GM12878 (cell line): ENCODE measurements around the gene VIL1. TPM values are rescaled to one million over a fixed set of nuclear protein-coding genes. Genes with fewer than 3 reads are reported as not detected.

ENCODE experiments used
- BHLHE40 ChIP-seq, 2 experiments: fragments of 450-650 bp in 1 of 2; IDR thresholded peaks; 2 replicates each; pipeline ENCODE4 v1.6.1; 2011 to 2017; ENCODE audit warnings: low read depth in 2 of 2, borderline replicate concordance in 1 of 2, improper control_type of control experiment in 1 of 2, low read length in 1 of 2, mild to moderate bottlenecking in 1 of 2
- CEBPB ChIP-seq, 2 experiments: fragments of 150-350 bp in 1 of 2; IDR thresholded peaks; 2 replicates each; pipeline ENCODE4 v1.6.1; 2012 to 2014; ENCODE audit warnings: low read depth in 2 of 2, low read length in 2 of 2, borderline replicate concordance in 1 of 2, inconsistent platforms in 1 of 2
- EGR1 ChIP-seq, 2 experiments: IDR thresholded peaks; 1 replicate in 1 of 2; 2 replicates in 1 of 2; pipeline ENCODE4 v1.6.1; 2011 to 2012; ENCODE audit warnings: low read depth in 2 of 2, low read length in 2 of 2, borderline replicate concordance in 1 of 2, mild to moderate bottlenecking in 1 of 2, moderate library complexity in 1 of 2
- EZH2 ChIP-seq: IDR thresholded peaks from 2 replicates; pipeline ENCODE4 v1.6.1; 2012; ENCODE audit warnings: low read depth, mild to moderate bottlenecking, control low read depth, inconsistent platforms, low read length, borderline replicate concordance; ENCODE audit not compliant: control insufficient read depth
- GABPA ChIP-seq: IDR thresholded peaks from 2 replicates; pipeline ENCODE4 v1.6.1; 2014; ENCODE audit warnings: antibody characterized with exemption, low read depth, mild to moderate bottlenecking, inconsistent platforms
- HDGF ChIP-seq: fragments of 450-650 bp; IDR thresholded peaks from 2 replicates; pipeline ENCODE4 v1.6.1; 2016; ENCODE audit warnings: antibody characterized with exemption
- IKZF1 ChIP-seq: fragments of 450-650 bp; conservative IDR thresholded peaks from 2 replicates; pipeline ENCODE4 v1.6.1; 2017; ENCODE audit warnings: antibody characterized with exemption, mild to moderate bottlenecking
- IRF4 ChIP-seq: IDR thresholded peaks from 2 replicates; pipeline ENCODE4 v1.6.1; 2011; ENCODE audit warnings: low read depth, low read length
- KAT2A ChIP-seq: conservative IDR thresholded peaks from 2 replicates; pipeline ENCODE4 v1.6.1; 2011; ENCODE audit warnings: low read depth, low read length; ENCODE audit not compliant: control insufficient read depth
- MTA3 ChIP-seq: IDR thresholded peaks from 2 replicates; pipeline ENCODE4 v1.6.1; 2012; ENCODE audit warnings: low read length, inconsistent platforms, borderline replicate concordance
- NFIC ChIP-seq: IDR thresholded peaks from 2 replicates; pipeline ENCODE4 v1.6.1; 2012; ENCODE audit warnings: low read depth, mild to moderate bottlenecking, inconsistent platforms, low read length, moderate library complexity
- NFXL1 ChIP-seq: fragments of 450-650 bp; IDR thresholded peaks from 2 replicates; pipeline ENCODE4 v1.6.1; 2017; ENCODE audit warnings: antibody characterized with exemption, mild to moderate bottlenecking, borderline replicate concordance
- NFYA ChIP-seq: IDR thresholded peaks from 2 replicates; pipeline ENCODE4 v1.6.1; 2011; ENCODE audit warnings: low read depth, mild to moderate bottlenecking, low read length, improper control_type of control experiment, borderline replicate concordance
- PAX8 ChIP-seq: fragments of 450-650 bp; IDR thresholded peaks from 2 replicates; pipeline ENCODE4 v1.6.1; 2017; ENCODE audit warnings: mild to moderate bottlenecking, moderate library complexity
- PML ChIP-seq: IDR thresholded peaks from 2 replicates; pipeline ENCODE4 v1.6.1; 2012; ENCODE audit warnings: low read length, inconsistent platforms
- POU2F2 ChIP-seq: IDR thresholded peaks from 3 replicates; pipeline ENCODE4 v1.6.1; 2011; ENCODE audit warnings: low read depth, mild to moderate bottlenecking, low read length, borderline replicate concordance
- RB1 ChIP-seq: fragments of 450-650 bp; formaldehyde crosslinking; IDR thresholded peaks from 2 replicates; pipeline ENCODE4 v1.6.1; 2017; ENCODE audit warnings: mild to moderate bottlenecking, borderline replicate concordance
- RFX5 ChIP-seq: IDR thresholded peaks from 2 replicates; pipeline ENCODE4 v1.6.1; 2011; ENCODE audit warnings: low read depth, low read length, improper control_type of control experiment
- RUNX3 ChIP-seq: IDR thresholded peaks from 2 replicates; pipeline ENCODE4 v1.6.1; 2012; ENCODE audit warnings: low read length, inconsistent platforms
- SIN3A ChIP-seq: IDR thresholded peaks from 2 replicates; pipeline ENCODE4 v1.6.1; 2012; ENCODE audit warnings: low read depth, low read length, improper control_type of control experiment
- SMARCA5 ChIP-seq: fragments of 450-650 bp; IDR thresholded peaks from 2 replicates; pipeline ENCODE4 v1.6.1; 2017; ENCODE audit warnings: mild to moderate bottlenecking
- SREBF2 ChIP-seq: IDR thresholded peaks from 2 replicates; pipeline ENCODE4 v1.6.1; 2012; ENCODE audit warnings: mild to moderate bottlenecking, low read length
- TARDBP ChIP-seq: IDR thresholded peaks from 2 replicates; pipeline ENCODE4 v1.6.1; 2016; ENCODE audit warnings: borderline replicate concordance
- ZNF217 ChIP-seq: fragments of 450-650 bp; IDR thresholded peaks from 2 replicates; pipeline ENCODE4 v1.6.1; 2017; ENCODE audit warnings: antibody characterized with exemption, mild to moderate bottlenecking
- ZNF384 ChIP-seq: IDR thresholded peaks from 2 replicates; pipeline ENCODE4 v1.6.1; 2012; ENCODE audit warnings: low read depth, mild to moderate bottlenecking, low read length, improper control_type of control experiment, borderline replicate concordance
- polyA plus RNA-seq, 11 experiments: library from polyadenylated mRNA; depleted of rRNA in 4 of 11; unstranded in 6 of 11; stranded (reverse) in 5 of 11; fragments of >200 nt; fragmentation: Nextera tagmentation in 4 of 11; fragmentation: Illumina TruSeq in 1 of 11; extraction: Ambion mirVana in 4 of 11; extraction: Trizol in 1 of 11; gene quantifications; 1 replicate in 1 of 11; 2 replicates in 10 of 11; pipeline versions ENCODE4 v1.2.1 to v1.2.3, GENCODE V29; 2011 to 2016; ENCODE audit warnings: inconsistent platforms in 2 of 11, missing spikeins in 2 of 11, low read depth in 1 of 11
- total RNA-seq, 4 experiments: library from RNA; depleted of rRNA in 3 of 4; stranded (reverse); fragments of >200 nt in 3 of 4; fragmentation: Illumina TruSeq in 1 of 4; extraction: Trizol in 1 of 4; gene quantifications; 2 replicates each; pipeline versions ENCODE4 v1.2.1 to v1.2.3, GENCODE V29; 2013 to 2021
- TF ChIP-seq, protein P1 (sequence below): fragments of 450-650 bp; IDR thresholded peaks from 2 replicates; pipeline ENCODE4 v1.6.1; 2017; ENCODE audit warnings: low read depth, mild to moderate bottlenecking, moderate library complexity
- TF ChIP-seq, protein P2 (sequence below): fragments of 450-650 bp; IDR thresholded peaks from 2 replicates; pipeline ENCODE4 v1.6.1; 2017; ENCODE audit warnings: mild to moderate bottlenecking, low read depth, inconsistent platforms; ENCODE audit not compliant: poor library complexity, severe bottlenecking
- TF ChIP-seq, protein P3 (sequence below): fragments of 450-650 bp; IDR thresholded peaks from 2 replicates; pipeline ENCODE4 v1.6.1; 2014; ENCODE audit warnings: mild to moderate bottlenecking

VIL1 gene
- total and polyA plus RNA-seq, 10 of the 15 experiments (the other 5 are each of a cell fraction or from before 2014, with no cell fraction given): 0.03 to 1.9 (median 0.33) TPM

DNA sequence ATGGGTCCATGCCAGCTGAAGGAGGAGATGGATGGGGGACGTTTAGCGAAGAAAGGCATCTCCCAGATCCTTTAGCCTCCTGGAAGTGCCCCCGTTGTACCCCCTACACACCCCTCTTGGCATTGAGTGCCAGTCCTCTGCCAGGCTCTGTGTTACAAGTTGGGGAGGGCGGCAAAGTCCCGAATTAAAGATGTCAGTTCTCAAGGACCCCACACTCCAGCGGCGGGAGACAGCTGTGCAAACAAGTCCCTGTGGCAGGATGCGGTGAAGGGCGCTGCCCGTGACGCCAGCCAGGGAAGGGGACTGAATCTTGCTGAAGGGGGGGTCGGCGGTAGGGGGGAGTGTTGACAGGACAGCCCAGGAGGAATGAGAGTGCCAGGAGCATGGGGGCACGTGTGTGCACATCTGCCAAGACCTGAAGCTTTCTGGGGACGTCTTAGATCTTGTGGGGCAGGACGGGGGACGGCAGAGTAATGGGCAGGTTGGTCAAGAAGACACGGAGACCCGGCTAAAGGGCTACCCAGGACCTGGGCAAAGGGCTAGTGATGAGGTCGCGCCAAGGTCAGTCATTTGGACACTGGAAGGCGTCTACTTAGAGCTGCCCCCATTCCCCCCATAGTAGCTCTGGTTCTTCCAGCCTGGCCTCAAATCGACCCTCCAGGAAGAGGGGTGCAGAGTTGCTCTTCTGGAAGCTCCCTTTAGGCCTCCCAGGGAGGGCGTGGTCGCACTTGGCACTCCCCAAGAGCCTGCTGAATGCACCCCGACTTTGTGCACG is 22.0 kb upstream of the VIL1 start (continued):
- TF ChIP-seq CEBPB (IDR thresholded peaks at IDR 0.05; ENCODE audit: borderline replicate concordance in 1 of 2, low read depth in 2 of 2, low read length in 2 of 2) (no peak), POU2F2 (0 out of 3 replicates have a peak, but pooled peaks have one; percentile 44), MTA3 (no peak; the same call in 1 of the 2 replicates), EGR1 (IDR thresholded peaks at IDR 0.05; ENCODE audit: borderline replicate concordance in 1 of 2, low read depth in 2 of 2, low read length in 2 of 2) (no peak), NFXL1 (no peak), SIN3A (peak; percentile 62; the same call in 1 of the 2 replicates), HDGF (no peak), NFYA (no peak), IRF4 (no peak), PAX8 (no peak), TARDBP (no peak), EZH2 (no peak), RB1 (no peak), ZNF384 (no peak), KAT2A (no peak), BHLHE40 (IDR thresholded peaks at IDR 0.05; ENCODE audit: borderline replicate concordance in 1 of 2, low read depth in 2 of 2, low read length in 1 of 2) (peak; percentile 67 to 88; a peak in 3 of 4 replicates), RUNX3 (peak; percentile 68), IKZF1 (no peak; the same call in 1 of the 2 replicates), PML (no peak), GABPA (no peak), NFIC (no peak), ZNF217 (0 out of 2 replicates have a peak, but pooled peaks have one; percentile 20), SREBF2 (no peak), SMARCA5 (no peak), RFX5 (no peak)
- TF ChIP-seq, protein P1, sequence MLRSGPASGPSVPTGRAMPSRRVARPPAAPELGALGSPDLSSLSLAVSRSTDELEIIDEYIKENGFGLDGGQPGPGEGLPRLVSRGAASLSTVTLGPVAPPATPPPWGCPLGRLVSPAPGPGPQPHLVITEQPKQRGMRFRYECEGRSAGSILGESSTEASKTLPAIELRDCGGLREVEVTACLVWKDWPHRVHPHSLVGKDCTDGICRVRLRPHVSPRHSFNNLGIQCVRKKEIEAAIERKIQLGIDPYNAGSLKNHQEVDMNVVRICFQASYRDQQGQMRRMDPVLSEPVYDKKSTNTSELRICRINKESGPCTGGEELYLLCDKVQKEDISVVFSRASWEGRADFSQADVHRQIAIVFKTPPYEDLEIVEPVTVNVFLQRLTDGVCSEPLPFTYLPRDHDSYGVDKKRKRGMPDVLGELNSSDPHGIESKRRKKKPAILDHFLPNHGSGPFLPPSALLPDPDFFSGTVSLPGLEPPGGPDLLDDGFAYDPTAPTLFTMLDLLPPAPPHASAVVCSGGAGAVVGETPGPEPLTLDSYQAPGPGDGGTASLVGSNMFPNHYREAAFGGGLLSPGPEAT: no peak
- TF ChIP-seq, protein P2, sequence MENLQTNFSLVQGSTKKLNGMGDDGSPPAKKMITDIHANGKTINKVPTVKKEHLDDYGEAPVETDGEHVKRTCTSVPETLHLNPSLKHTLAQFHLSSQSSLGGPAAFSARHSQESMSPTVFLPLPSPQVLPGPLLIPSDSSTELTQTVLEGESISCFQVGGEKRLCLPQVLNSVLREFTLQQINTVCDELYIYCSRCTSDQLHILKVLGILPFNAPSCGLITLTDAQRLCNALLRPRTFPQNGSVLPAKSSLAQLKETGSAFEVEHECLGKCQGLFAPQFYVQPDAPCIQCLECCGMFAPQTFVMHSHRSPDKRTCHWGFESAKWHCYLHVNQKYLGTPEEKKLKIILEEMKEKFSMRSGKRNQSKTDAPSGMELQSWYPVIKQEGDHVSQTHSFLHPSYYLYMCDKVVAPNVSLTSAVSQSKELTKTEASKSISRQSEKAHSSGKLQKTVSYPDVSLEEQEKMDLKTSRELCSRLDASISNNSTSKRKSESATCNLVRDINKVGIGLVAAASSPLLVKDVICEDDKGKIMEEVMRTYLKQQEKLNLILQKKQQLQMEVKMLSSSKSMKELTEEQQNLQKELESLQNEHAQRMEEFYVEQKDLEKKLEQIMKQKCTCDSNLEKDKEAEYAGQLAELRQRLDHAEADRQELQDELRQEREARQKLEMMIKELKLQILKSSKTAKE: no peak
- TF ChIP-seq, protein P3, sequence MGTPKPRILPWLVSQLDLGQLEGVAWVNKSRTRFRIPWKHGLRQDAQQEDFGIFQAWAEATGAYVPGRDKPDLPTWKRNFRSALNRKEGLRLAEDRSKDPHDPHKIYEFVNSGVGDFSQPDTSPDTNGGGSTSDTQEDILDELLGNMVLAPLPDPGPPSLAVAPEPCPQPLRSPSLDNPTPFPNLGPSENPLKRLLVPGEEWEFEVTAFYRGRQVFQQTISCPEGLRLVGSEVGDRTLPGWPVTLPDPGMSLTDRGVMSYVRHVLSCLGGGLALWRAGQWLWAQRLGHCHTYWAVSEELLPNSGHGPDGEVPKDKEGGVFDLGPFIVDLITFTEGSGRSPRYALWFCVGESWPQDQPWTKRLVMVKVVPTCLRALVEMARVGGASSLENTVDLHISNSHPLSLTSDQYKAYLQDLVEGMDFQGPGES: no peak
